ENCODE results near the gene VPS37C. TPM values are rescaled to one million over a fixed set of nuclear protein-coding genes. Genes with fewer than 3 reads are reported as not detected.

VPS37C gene
- total RNA-seq, 1 experiment from 2014 or later: 32.7 TPM

DNA sequence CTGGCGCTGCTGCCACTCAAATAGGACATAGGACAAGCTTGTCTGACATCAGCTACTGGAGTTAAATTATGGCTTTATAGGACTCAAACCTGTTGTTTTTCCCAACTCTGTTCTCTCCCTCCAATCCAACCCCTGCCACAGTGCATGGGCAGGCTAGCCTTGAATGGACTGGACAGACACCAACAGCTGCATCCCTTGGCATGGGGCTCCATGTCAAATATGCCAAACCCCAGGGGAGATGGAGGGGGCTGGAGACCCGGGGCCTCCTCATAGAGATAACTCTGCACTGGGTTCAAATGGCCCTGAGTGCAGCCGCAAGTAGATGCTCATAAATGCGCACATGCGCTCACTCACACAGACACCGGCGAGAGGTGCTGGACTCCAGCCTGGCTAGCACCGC is 30.0 kb downstream of the VPS37C start:
- H3K9me3 ChIP-seq (ENCODE audit: low read depth, low read length, poor library complexity, severe bottlenecking): no peaks in the 10 kb centered on the region
- intact Hi-C loops (cut with micrococcal nuclease; ENCODE audit: unreplicated experiment): no loop called here
- CTCF ChIA-PET: no interaction called here
- DNase-seq (ENCODE audit: low spot score): no peak
- H3K4me3 ChIP-seq (ENCODE audit: low read depth, low read length, poor library complexity, severe bottlenecking): no peak overlapping the region
- POLR2A ChIA-PET (ENCODE audit: low non-redundant PET): no interaction called here
- BruUV-seq (replicated peaks): no TSS peak
- H3K27ac ChIP-seq (ENCODE audit: low read depth, low read length, poor library complexity, severe bottlenecking): no peak overlapping the region
- peaks cover 4% of the 10 kb centered on the region for H3K4me1 ChIP-seq (ENCODE audit: insufficient read depth, low read length, poor library complexity, severe bottlenecking)
- H3K36me3 ChIP-seq (ENCODE audit: insufficient read depth, low read length, poor library complexity, severe bottlenecking): no peaks in the 10 kb centered on the region
- H3K27me3 ChIP-seq (replicated peaks; ENCODE audit: insufficient read depth, low read depth, low read length, poor library complexity): no peaks in the 10 kb centered on the region
- TF ChIP-seq EZH2 (IDR thresholded peaks at IDR 0.05; ENCODE audit: borderline replicate concordance, low read depth, low read length, poor library complexity, severe bottlenecking): no peak
- TF ChIP-seq, protein P1, sequence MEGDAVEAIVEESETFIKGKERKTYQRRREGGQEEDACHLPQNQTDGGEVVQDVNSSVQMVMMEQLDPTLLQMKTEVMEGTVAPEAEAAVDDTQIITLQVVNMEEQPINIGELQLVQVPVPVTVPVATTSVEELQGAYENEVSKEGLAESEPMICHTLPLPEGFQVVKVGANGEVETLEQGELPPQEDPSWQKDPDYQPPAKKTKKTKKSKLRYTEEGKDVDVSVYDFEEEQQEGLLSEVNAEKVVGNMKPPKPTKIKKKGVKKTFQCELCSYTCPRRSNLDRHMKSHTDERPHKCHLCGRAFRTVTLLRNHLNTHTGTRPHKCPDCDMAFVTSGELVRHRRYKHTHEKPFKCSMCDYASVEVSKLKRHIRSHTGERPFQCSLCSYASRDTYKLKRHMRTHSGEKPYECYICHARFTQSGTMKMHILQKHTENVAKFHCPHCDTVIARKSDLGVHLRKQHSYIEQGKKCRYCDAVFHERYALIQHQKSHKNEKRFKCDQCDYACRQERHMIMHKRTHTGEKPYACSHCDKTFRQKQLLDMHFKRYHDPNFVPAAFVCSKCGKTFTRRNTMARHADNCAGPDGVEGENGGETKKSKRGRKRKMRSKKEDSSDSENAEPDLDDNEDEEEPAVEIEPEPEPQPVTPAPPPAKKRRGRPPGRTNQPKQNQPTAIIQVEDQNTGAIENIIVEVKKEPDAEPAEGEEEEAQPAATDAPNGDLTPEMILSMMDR (conservative IDR thresholded peaks at IDR 0.05; ENCODE audit: low read depth, low read length): no peak

DNA sequence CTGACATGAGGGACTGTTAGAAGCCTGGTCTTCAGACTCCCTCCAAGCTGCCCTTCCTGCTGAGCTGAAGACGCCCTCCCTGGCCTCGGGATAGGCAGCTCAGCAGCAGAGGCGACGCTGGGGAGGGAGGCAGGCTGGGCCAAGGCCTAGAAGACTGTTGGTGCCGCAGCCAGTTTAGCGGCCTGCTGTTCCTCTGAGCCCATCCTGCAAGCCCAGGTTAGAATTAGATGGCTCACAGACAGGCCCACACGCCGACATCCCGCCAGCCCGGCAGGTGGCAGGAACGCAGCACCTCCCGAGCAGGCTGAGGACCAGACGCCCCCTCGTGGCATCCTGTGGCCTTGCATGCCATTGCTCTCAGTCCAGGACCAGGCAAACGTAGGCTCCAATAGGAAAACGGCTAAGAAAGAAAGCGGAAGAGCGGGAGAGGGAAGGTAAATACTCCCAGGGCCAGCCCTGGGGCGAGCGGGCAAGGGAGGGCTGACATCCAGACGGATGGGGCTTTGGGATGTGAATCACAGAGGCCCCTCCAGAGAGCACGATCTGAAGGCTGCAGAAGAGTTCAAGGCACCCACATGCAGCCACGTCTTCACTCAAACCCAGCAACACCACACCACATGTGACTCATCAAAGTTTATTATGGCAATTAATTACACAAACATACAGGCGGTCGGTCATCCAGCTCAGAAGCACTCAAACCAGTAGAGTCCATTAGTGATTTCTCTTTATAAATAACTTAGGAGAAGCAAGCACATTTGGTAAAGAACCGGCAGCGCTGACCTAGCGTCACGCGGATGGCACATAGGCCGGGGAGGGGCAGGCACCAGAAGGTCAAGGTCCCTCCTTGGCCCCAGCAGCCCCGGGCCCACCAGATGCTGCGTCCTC is 31.3 kb downstream of the VPS37C start:
- no peak overlapping the region for H3K4me3 ChIP-seq (ENCODE audit: low read depth, low read length, poor library complexity, severe bottlenecking)
- POLR2A ChIA-PET (ENCODE audit: low non-redundant PET): no interaction called here
- H3K27ac ChIP-seq (ENCODE audit: low read depth, low read length, poor library complexity, severe bottlenecking): no peak overlapping the region

DNA sequence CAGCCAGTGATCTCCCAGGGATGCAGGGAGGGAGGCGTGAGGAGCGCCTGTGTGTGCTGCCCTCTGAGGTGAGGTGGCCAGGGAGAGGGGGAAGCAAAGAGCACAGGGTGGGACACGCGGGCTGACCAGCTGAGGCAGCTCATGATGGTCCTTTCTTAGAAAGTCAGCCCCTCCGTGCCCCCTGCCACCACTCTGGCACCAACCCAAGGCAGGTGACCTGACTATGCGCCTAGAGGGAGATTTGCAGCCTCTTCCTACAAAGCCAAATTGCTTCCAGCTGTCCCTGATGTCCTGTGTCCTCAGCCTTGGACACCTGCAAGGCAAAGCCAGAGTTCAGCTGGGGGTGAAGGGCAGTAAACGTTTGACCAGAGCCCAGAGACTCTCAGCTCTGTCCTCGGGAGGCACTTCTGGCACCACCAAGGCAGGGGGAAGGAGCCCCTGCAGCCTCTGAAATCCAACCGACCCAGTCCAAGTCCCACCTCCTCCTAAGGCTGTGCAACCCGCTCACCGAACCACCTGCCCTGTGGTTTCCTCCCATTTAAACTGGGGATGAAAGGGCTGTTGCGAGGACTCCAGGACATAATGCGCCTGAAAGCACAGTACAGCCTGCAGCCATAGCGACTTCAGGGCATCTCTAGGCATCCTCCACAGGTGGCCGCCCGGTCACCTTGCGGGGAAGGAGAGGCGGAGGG is 32.1 kb downstream of the VPS37C start:
- H3K4me3 ChIP-seq (ENCODE audit: low read depth, low read length, poor library complexity, severe bottlenecking): no peak overlapping the region
- H3K4me1 ChIP-seq (ENCODE audit: insufficient read depth, low read length, poor library complexity, severe bottlenecking): peaks cover 4% of the 10 kb centered on the region
- ChIA-PET POLR2A (ENCODE audit: low non-redundant PET) (no interaction called here), CTCF (interaction anchor here (0.6 to 1.1 kb wide), 3 partner anchors 62 to 317 kb away, joined by 3 read pairs; no protein-coding TSS in a partner anchor)
- intact Hi-C loops (cut with micrococcal nuclease; ENCODE audit: unreplicated experiment): loop anchor here (1.0 kb wide), 1 partner anchor 298 kb away; no protein-coding TSS in a partner anchor
- BruUV-seq (replicated peaks): no TSS peak
- no peak overlapping the region for H3K27ac ChIP-seq (ENCODE audit: low read depth, low read length, poor library complexity, severe bottlenecking)
- no peak for DNase-seq (ENCODE audit: low spot score)
- no peaks in the 10 kb centered on the region for H3K9me3 ChIP-seq (ENCODE audit: low read depth, low read length, poor library complexity, severe bottlenecking)
- no peaks in the 10 kb centered on the region for H3K36me3 ChIP-seq (ENCODE audit: insufficient read depth, low read length, poor library complexity, severe bottlenecking)
- H3K27me3 ChIP-seq (replicated peaks; ENCODE audit: insufficient read depth, low read depth, low read length, poor library complexity): no peaks in the 10 kb centered on the region
- TF ChIP-seq, protein P1 (conservative IDR thresholded peaks at IDR 0.05; ENCODE audit: low read depth, low read length): no peak
- TF ChIP-seq EZH2 (IDR thresholded peaks at IDR 0.05; ENCODE audit: borderline replicate concordance, low read depth, low read length, poor library complexity, severe bottlenecking): no peak

More for the DNA sequence above, 31.3 kb downstream of the VPS37C start:
- intact Hi-C loops (cut with micrococcal nuclease; ENCODE audit: unreplicated experiment): loop anchor here (1.0 kb wide), 2 partner anchors 160 to 299 kb away; no protein-coding TSS in a partner anchor
- Histone ChIP-seq H3K9me3 (ENCODE audit: low read depth, low read length, poor library complexity, severe bottlenecking) (no peaks in the 10 kb centered on the region), H3K4me1 (ENCODE audit: insufficient read depth, low read length, poor library complexity, severe bottlenecking) (peaks cover 4% of the 10 kb centered on the region), H3K36me3 (ENCODE audit: insufficient read depth, low read length, poor library complexity, severe bottlenecking) (no peaks in the 10 kb centered on the region), H3K27me3 (replicated peaks; ENCODE audit: insufficient read depth, low read depth, low read length, poor library complexity) (no peaks in the 10 kb centered on the region)
- no peak for TF ChIP-seq EZH2 (IDR thresholded peaks at IDR 0.05; ENCODE audit: borderline replicate concordance, low read depth, low read length, poor library complexity, severe bottlenecking)
- TF ChIP-seq, protein P1 (conservative IDR thresholded peaks at IDR 0.05; ENCODE audit: low read depth, low read length): peak; percentile 100
- BruUV-seq (replicated peaks): no TSS peak
- DNase-seq (ENCODE audit: low spot score): peak; percentile 92
- CTCF ChIA-PET: interaction anchor here (0.7 to 1.1 kb wide), 2 partner anchors 159 to 316 kb away, joined by 3 read pairs; no protein-coding TSS in a partner anchor

All from A673 (cell line).